ENCODE measurements around the gene GARNL3.

Gene GARNL3

DNA sequence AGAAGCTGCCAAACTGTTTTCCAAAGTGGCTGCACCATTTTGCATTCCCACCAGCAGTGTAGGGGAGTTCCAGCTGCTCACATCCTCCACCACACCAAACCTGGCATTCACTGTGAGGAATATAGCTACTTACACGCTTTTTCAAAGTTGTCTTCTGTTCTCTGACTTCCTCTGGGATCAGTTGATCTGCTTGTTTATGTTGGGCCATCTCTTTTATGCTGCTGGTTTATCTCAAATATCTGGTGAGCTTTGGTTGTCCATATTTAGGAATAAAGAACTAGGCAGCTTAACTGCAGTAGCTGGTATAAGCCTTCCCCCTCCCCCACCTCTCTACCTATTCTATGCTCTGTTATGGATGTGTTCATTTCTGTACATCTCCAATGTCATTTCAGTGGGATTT, 151.1 kb downstream of the GARNL3 start:
- no peak for DNase-seq

DNA sequence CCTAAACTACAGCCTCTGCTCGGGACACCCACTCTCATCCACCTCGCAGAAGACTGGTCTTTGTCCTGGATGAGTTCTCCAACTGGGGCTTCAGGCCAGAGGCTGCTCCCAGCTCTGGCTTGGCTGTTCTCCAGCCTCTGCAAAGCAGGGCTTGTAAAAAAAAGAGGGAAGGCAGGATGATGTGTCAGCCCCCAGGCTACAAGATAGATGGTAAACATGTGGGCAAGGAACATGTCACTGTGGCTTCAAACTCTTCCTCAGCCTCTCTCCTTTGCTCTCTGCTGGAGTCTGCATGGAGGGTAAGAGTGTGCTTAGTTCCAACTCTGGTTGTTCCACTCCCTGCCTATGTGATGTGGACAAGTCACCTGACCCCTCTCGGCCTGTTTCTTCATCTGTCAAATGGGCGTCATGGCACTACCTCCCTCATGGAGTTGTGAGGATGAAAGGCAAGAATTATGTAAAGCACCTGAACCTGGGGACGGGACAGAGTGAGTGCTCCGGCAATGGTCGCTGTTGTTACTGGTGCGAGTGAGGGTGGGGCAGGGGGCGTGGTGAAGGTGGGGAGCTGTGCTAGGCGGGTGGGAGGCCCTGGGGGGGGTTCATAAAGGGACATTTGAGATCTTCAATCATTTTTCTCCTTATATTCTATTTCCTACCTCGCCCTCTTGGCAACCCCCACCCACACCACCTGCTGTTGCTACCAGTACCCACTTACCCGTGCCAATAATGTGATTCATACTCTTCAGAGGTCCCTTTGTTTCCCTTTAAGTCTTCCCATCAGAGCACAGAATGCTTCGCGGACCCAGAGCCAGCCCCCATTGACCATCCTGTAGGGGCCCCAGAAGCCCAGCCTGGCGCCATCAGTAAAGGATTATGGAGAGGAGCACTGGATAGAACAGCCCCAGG, 152.8 kb downstream of the GARNL3 start:
- no peak for DNase-seq

DNA sequence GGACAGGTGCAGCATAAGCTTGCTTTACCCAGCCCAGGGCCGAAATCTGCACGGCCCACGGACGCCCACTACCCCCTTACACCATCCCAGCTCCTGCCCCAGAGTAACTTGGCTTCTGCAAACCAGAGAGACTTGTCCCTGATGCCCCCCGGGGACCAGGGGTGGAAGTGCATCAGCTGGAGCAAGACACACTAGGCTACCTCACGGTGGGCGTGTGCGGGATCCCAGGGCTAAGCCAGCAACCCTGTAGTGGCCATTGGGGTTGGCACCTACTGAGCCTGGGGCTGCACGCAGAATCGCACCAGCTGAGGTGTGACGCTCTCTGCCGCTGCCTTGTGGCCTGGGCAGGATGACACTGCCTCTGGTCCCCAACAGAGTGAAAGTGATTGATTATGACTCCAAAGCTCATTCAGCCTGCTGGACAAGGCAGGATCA, 153.5 kb downstream of the GARNL3 start:
- no peak for DNase-seq

DNA sequence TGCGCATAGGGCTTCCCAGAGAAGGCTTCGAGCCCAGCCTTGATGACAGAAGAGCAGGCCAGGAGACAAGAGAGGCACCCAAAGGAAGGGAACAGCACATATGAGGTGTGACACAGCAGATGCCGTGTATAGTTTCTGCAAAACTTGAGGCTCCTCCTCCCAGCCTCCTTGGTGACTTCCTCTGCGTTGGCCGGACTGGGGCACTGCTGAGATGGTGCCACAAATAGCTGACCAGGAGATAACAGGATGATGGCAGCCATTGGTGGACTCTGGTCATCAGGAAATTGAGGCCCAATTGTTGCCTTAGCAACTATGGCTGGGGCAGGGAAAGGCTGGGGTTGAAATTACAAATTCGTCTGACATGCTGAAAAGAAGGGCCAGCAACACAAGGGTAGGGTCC, 154.8 kb downstream of the GARNL3 start:
- no peak for DNase-seq

DNA sequence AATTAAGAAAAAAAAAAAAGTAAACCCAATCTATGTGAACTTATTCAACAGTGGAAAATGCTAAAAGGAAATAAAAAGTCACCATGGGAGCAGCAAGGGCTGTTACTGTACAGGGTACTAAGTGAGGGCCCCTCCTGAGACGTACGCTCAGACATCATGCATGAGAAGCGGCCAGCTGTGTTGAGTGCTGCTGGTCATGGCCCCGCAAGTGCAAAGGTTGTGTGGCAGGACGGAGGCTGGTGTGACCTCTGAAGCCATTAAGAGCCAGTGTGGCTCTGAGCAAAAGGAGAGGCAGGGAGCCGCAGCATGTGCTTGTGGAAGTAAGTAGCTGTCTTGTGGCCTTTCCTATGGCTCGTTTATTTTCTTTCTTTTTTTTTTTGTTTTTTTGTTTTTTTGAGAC, 156.5 kb downstream of the GARNL3 start:
- no peak for DNase-seq

DNA sequence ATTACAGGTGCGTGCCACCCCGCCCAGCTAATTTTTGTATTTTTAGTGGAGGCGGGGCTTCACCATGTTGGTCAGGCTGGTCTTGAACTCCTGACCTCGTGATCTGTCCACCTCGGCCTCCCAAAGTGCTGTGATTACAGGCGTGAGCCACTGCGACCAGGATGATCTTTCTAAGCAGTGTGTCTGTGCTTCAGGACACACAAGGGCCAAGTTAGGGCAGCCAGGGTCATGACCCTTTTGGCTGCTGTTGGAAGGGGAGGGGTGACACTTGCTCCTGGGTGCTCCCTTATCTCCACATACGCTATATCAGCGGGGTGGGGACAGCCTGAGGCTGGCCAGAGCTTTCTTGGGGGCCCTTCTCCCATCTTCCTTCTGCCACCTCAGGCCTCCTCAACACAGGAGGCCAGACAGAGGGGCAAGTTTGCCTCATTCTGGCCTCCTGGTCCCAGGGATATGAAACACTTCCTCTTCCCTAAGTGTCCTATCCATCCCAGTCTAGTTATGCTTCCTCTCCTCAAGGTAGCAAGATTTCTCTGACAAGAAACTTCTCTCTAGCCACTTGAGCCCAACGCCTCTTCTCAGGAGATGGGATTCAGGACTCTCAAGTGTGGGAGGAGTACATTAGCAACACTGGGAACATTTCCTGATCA, 157.7 kb downstream of the GARNL3 start:
- no peak for DNase-seq

DNA sequence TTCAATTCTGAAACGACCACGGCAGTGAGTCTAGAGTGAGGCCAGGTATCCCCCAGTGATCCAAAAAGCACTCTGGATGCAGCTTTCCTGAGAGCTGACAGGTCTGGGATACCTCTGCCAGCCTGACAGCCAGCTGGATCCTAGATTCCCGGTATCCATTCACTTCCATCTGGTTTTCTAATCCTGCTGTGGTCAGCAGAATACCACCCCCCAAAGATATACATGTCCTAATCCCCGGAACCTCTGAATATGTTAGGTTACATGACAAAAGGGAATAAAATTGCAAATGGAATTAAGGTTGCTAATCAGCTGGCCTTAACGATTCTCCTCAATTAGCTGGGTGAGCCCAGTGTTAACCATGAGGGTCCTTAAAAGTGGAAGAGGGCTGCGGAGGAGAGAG, 158.2 kb downstream of the GARNL3 start:
- DNase-seq: no peak

DNA sequence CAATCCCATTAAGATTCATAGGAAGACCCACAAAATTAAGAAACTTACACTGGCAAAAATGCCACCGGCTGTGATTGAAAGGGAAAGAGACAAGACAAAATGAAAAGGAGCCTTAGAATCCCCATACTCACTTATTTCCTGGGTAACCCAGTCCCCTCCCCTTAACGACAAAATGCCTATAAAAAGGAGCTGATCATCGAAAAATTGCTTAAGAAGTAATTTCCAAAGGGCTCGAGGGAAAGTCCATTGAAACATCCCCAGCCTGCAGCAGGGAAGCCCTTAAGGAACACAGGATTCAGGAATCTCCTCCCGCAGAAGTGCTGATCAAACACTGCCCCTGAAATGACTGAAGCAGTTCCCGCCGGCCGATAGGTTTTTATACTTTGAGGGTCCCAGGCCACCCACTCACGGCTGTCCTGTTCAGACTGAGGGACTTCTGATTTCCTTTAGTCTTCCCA, 158.9 kb downstream of the GARNL3 start:
- no peak for DNase-seq

DNA sequence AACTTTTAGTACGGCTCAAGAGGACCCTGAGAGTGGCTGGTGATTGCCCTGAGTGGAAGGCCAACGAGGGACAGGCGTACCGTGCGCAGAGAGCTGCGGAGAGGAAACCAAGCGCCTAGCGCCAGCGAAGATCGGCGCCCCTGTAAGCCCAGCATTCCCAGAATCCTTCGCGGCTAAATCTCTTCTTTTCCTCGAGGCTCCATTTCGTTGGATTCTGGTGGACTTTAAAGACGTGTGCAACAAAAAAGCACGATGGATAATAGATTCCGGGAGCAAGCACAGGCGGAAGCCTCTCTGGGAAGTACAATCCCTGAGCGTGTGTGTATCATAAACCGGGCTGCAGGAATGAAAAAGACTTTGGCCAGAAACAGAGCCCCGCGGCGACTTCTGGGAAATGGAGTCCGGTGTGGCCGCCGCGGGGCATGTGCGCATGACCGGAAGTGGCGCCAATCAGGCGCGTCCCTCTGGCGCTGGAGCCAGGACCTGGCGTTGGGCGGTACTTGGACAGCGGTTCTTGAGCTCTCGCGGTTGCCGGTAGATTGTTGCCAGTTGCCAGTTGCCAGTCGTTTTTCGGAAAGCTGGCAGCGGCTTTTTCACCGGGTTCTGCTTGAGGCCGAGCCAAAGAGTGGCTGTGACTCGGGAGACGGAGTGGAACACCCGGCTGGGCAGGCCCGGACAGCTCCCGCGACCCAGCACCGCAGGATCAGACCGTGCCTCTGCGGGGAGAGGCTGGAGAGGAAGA, 159.5 kb downstream of the GARNL3 start, which contains the start of gene ZNF79:
Gene ZNF79, plus strand, starts transcription at position 449 of the 742 bp plus-strand sequence. CDS start 406 bp downstream, outside the sequence.
- peak; percentile 87 for DNase-seq

DNA sequence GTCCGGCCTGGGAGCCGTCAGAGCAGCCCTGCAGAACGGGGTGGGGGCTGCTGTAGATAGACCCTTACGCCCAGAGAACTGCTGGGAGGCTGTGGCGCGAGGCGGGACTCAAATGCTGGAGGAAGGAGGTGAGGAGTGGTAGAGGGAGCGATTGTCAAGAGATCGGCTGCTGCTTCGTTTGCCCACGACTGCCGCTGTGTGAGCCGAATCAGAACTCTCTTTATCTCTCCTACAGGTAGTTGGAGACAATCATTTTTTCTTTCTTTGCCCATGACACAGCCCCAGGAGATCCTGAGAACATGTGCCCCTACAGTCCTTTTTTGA, 160.1 kb downstream of the GARNL3 start:
- DNase-seq: no peak

DNA sequence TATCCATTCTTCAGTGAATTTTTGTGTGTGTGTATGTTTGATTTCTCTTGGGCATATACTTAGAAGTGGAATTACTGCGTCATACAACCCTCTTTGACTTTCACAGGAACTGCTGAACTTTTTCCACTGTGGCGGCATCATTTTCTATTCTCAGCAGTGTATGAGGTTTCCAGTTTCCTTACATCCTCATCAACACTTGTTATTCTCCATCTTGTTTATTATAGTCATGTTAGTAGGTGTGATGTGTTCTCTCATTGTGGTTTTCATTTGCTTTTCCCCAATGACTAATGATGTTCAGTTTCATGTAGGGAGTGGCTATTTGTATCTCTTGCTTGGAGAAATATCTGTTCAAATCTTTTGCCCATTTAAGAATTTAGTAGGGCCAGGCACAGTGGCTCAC, 162.2 kb downstream of the GARNL3 start:
- DNase-seq: no peak

DNA sequence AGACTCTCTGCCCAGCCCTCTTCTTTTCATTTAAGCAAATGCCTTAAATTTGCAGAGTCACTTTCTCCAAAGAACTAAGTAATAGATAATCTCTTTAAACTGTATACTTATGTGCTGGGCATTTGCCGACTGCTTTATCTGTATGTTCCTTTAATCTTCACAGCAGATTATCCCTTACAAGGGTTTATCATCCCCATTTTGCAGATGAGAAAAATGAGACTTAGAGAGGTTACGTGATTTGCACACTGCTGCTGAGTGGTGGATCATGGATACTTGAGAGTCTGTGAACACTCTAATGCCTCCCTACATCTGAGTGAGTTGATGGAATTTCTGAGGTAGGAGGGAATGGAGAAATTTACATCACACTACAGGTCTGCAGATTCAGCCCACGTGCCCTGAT, 163.8 kb downstream of the GARNL3 start:
- no peak for DNase-seq

DNA sequence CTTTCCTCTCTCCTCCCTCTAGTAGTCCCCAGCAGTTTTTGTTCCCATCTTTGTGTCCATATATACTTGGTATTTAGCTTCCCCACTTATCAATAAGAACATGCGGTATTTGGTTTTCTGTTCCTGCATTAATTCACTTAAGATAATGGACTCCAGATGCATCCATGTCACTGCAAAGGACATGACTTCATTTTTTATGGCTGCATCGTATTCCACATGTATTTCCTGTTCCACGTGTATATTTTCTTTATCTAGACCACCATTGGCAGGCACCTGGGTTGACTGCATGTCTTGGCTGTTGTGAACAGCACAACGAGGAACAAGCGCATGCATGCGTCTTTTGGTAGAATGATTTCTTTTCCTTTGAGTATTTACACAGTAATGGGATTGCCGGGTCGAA, 165.8 kb downstream of the GARNL3 start:
- DNase-seq: no peak

DNA sequence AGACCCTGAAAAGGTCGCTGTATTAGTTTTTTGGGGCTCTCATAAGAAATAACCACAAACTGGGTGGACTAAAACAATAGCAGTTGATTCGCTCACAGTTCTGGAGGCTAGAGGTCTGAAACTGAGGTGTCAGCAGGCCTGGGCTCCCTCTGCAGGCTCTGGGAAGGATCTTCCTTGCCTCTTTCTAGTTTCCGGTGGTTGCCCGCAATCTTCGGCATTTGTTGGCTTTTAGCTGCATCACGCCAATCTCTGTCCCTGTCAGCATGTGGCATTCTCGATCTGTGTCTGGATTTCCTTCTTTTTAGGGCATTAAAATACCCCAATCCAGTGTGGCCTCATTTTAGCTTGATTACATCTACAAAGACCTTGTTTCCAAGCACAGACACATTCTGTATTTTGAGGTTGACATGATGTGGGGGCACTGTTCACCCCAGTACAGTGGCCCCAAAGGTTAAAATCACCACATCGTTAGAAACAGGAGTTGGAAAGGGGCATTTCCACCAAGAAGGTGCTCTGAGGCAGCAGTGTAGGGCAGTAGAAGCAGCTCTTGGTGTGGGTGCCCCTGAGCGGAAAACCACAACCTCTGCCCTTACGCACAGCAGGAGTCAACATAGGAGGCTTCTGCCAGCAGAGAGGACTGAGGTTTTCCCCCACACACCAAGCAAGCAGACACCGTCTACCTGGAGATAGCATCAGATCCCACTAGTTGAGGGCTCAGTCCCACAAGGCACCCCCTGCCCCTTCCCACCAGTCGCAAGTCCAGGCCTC, 173.1 kb downstream of the GARNL3 start:
- DNase-seq: peak; percentile 21

DNA sequence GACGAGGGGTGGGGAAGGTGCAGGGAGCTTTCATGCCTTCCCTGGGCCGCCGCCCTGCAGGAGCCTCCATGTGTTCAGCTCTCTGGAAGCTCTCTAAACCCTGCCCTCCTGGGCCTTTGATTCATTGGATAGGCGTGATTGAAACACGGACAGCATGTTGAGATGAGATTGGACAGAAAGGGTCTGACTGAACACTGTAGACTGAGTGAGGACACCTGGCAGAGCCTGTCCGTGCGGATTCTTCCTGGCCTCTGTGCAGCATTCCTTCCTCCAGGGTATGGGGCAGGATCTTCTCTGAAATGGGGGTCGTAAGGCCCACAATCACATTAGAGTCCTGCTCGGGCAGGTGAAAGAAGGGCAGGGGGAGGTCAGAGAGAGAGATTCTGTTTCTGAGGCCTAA, 173.8 kb downstream of the GARNL3 start:
- no peak for DNase-seq
